ENCODE measurements around the gene DISC1.

GRCh38 chr1:231750818-231751362 lies 124.3 kb downstream of the DISC1 start:
- TF ChIP-seq POLR2AphosphoS5 (IDR thresholded peaks at IDR 0.05; ENCODE audit: low read depth) (no peak), CTCF (IDR thresholded peaks at IDR 0.05; ENCODE audit: insufficient read depth, low read length) (no peak), GABPA (IDR thresholded peaks at IDR 0.05; ENCODE audit: low read depth) (no peak), REST (IDR thresholded peaks at IDR 0.05; ENCODE audit: insufficient replicate concordance, low read depth) (no peak)

All from HL-60 (cell line).